Right lobe of liver (tissue), 4 donors: ENCODE measurements around the gene JKAMP.

Source experiments
- POLR2A ChIP-seq: fragments of 450-650 bp; IDR thresholded peaks from one replicate; pipeline ENCODE4 v1.6.1; 2017; ENCODE audit warnings: antibody characterized with exemption, mild to moderate bottlenecking
- TF ChIP-seq, protein P1 (sequence below), 4 donors: fragments of 200-600 bp in 3 of 4; fragments of 450-650 bp in 1 of 4; IDR thresholded peaks; one replicate each; pipeline versions ENCODE4 v1.5.1 to v1.8.0; 2016 to 2022; ENCODE audit warnings: antibody characterized with exemption in 4 of 4, mild to moderate bottlenecking in 2 of 4
- donor health status: DM: no; HTN: no; CAD: no.
- donor health status: DM: no; HTN: no; CAD: no.
- donor health status: DM: no; HTN: yes; CAD: no.

DNA sequence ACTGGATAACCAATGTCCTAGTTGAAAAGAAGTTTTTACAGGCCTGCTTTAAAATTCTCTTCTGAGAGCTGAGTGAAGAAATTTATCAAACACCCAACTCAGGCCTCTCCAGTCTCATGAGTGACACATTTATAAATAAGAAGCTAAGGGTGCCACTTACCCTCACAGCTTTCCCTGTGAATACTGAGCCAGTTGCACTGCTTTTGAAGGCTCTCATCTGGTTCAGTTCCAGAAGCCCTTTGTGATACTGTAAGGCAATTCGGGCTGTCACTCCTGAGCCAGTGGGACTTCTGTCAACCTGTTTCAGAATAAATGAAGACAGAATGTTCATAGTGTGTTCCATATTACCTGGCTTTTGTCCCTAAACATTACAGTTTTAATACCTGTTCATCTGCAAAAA is 8.6 kb upstream of the JKAMP start:
- TF ChIP-seq POLR2A, result no peak
- TF ChIP-seq, protein P1, sequence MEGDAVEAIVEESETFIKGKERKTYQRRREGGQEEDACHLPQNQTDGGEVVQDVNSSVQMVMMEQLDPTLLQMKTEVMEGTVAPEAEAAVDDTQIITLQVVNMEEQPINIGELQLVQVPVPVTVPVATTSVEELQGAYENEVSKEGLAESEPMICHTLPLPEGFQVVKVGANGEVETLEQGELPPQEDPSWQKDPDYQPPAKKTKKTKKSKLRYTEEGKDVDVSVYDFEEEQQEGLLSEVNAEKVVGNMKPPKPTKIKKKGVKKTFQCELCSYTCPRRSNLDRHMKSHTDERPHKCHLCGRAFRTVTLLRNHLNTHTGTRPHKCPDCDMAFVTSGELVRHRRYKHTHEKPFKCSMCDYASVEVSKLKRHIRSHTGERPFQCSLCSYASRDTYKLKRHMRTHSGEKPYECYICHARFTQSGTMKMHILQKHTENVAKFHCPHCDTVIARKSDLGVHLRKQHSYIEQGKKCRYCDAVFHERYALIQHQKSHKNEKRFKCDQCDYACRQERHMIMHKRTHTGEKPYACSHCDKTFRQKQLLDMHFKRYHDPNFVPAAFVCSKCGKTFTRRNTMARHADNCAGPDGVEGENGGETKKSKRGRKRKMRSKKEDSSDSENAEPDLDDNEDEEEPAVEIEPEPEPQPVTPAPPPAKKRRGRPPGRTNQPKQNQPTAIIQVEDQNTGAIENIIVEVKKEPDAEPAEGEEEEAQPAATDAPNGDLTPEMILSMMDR (IDR thresholded peaks at IDR 0.05), result no peak
